GM21526 (cell line): ENCODE data around the gene PHC2.

Experiments used
- ATAC-seq: cut with Tn5 transposase; IDR thresholded peaks from one replicate; pipeline ENCODE4 v1.9.1; 2021; ENCODE audit warnings: moderate library complexity; ENCODE audit not compliant: unreplicated experiment, low FRiP score

Gene PHC2

GRCh38 chr1:33391343-33392078 lies 39.4 kb downstream of the PHC2 start:
- ATAC-seq = no peak

- ATAC-seq = no peak
These were observed 40.4 kb downstream of the PHC2 start for GRCh38 chr1:33390542-33390941.

DNA sequence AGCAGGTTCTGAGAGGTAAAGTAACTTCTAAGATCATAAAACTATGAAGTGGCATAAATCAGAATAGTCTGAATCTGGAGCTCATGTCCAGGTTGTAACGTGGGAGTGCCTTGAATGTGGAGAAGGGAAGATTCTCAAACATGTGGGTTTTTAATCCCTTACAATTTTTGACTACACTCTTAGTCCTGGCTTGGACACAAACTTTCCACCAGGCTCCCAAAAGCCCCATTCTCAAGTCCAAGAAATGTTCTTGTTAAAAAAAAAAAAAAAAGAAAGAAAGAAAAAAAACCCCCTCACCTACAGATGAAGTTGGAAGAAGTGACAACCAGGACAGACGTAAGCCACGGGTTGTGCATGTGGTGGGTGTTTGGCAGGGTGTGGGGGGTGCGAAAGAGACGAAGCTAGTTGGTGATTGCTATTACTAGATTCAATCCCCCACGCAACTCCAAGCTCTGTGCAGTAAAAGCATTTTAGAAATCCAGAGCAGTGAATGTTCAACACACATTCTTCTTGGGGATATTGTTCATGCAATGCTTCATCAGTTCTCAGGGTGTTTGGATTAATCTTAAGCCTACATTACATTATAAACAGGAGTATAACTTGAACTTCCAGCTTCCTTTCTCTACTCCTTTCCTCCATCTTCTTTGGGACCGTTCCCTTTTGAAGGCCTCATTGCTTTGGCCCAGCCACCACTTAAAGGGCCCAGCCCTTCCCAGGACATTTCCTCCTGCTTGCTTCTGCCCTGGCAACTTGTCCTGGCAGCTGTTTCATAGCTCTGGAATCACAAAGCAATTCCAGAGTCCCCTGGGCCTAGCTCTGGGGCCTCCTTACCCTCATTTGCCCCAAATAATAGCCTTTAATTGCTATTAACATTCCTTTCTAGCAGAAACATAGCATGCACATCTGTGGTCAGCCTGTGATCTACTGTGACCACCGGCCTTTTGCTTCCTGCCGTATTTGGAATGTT lies 41.8 kb downstream of the PHC2 start:
- no peak for ATAC-seq

DNA sequence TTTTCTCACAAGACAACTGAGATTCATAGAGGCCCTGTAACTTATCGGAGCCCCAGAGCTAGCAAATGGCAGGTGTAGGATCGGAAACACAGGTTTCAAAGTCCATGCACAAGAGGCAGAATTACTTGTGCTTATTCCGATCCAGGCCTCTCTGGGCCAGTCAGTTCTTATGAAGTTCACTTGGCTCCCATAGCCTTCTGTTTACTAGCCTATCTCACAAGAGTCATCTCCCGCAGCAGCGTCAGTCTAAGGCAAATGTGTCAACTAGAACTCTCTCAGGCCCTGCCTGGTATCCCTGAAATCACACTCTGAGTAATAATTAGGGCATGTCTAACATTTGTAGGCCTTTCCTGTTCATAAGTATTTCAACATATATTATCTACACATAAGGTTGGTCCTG lies 43.3 kb downstream of the PHC2 start:
- no peak for ATAC-seq

DNA sequence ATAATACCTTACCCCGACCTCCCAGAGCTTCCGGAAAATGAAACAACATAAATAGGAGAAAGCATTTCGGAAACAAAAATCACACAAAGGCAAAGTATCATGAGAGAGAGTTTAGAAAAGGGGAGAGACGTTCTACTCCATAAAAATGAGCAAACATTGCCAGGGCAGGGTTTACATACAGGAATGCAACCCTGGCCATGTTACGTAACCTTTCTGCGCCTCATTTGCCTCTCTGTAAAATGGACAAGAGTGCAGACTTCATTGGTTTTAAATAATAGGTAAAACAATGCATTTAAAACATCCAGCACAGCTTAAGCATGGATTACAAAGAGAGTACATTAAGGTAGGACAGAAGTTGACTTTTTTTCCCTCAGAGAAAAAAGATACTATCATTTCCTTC lies 45.6 kb downstream of the PHC2 start:
- no peak for ATAC-seq

DNA sequence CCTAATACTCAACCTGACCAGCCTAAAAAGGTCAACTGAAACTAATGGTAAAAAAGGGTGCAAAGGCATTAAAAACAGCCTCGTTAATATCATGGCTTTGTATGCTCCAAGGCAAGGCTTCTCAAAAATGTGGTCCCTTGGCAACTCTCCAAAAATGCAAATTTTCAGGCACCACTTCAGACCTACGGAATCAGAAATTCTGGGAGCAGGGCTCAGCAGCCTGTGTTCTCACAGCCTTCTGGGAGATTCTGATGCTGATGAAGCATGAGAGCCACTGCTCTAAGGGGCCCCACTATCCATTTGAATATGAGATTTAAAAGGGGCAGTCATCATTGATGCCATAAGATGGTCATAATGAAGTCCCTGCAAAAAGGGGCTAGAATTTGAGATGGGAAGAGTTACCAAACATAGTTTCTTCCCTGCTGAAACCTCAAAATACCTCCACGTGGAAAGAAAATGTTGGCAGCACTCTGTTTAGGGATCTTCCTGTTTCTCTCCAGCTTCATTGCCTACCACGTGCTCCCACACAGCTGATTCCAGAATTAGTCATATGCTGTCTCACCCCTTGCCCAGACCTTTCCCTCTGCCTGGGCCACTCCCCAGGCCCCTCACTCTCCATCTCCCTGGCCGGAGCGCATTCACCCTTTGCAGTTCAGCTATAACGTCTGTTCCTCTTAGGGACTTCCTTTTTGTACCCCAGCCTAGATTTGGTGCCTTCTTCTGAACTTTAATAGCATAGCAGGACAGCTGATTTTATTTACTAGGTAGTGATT lies 46.7 kb downstream of the PHC2 start:
- no peak for ATAC-seq

DNA sequence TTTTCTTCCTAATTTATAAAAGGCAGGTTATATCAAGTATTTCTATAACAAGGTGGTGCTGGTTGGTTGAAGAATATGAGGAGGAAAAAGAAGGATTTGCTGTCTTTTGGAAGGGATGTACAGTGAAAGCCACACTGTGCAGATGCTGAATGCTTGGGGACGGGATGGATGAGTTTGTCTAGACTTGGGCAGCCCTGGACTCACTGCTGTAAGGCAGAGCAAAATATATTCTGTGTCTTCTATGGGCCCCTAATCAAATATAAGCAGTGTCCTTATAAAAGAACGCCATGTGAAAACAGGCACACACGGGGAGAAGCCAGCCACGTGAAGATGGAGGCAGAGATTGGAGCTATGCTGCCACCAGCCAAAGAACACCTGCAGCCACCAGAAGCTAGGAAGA lies 47.4 kb downstream of the PHC2 start:
- ATAC-seq = no peak

- ATAC-seq = no peak
These were observed 48.1 kb downstream of the PHC2 start for GRCh38 chr1:33382661-33383415.

DNA sequence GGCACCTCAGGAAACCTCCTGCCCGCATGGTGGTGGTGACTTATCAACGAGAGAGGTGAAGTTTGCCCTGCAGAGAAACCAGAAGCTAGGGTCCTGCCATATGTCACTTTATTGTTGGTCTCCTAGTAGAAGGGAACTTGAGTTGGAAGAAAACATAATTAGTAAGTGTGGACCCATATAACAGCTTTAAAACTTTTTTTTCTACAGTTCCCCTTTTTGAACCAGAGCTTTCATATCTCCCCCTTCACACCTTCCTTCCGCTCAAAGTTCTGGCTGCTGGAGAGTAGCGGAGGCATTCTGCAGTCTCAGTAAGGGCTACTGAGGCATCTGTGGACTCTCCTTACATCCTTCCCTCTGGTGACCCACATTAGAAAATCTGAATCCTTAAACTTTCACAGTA lies 48.9 kb downstream of the PHC2 start:
- no peak for ATAC-seq

- no peak for ATAC-seq
These were observed 50.1 kb downstream of the PHC2 start for GRCh38 chr1:33380811-33381210.

GRCh38 chr1:33379631-33380354 lies 51.1 kb downstream of the PHC2 start:
- no peak for ATAC-seq

GRCh38 chr1:33378976-33379375 lies 51.9 kb downstream of the PHC2 start:
- no peak for ATAC-seq

DNA sequence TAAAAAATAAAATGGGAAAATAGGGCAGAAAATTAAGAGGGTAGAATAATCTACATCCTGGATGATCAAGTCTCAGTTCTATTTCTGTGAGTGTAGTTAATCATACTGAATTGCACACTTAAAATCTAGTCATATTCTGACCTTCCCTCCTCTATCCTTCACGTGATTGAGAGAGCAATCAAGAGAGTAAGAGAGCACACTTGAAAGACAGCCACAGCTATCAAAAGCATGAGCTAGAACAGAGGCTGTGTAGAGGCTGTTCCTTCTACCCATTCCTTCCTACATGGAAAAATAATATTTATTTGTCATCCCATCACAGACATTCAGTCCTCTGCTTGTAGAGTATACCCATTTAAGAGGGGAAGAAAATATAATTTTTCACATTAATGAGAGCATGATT lies 52.4 kb downstream of the PHC2 start:
- ATAC-seq = no peak

GRCh38 chr1:33377756-33378155 lies 53.1 kb downstream of the PHC2 start:
- ATAC-seq = no peak

DNA sequence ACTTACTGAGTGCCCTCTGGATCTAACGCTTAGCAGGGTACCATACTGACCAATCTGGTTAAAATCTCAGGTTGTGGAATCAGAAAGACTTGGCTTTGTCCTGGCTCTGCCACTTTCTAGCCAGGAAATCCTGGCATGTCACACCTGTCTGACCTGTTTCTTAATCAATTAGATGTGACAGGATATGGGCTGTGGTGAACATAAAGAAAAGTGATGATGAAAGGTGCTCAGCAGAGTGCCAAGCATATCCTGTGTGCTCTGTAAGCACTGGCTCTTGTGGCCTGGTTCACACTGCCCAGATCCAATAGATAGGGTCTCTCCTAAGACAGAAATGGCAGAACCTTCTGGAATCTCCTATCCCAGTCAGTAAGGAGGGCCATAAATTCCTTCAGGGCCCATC lies 53.9 kb downstream of the PHC2 start:
- ATAC-seq = no peak

- ATAC-seq = no peak
These were observed 55.6 kb downstream of the PHC2 start for GRCh38 chr1:33375316-33375715.

DNA sequence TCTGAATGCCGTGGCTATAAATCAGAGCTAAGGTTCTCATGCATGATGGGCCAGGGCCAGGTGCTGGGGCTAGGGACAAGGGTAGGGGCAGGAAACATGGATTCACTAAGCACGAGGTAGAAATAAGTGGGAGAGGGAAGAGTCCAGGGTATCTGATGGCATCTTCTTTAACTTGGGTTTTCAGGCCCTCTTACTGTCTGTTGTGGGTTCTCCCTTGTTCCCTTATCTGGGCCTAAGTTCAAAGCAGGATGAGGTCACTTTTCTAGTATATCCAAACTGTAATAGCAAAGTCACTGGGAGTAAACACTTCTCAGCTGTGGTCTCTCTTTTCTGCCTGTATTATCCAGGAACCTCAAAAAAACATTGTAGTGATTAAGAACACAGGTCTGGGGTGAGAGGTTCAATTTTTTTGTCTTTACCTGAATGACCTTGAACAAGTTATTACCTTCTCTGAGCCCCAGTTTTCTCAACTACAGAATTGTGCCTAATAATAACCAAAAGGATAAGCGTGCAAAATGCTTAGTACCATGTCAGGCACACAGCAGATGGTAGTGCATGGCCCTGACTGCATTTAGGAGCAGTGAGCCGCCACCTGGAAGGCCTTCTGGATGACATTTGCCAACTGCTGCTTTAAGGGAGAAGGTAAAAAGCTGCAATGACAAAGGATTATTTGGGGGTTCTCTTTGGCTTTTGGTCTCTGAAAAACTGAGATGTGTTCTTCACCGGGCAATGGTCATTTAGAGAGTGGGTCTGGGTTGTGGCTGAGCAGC lies 56.4 kb downstream of the PHC2 start:
- no peak for ATAC-seq

- ATAC-seq = no peak
These were observed 57.3 kb downstream of the PHC2 start for GRCh38 chr1:33373606-33374005.

GRCh38 chr1:33372677-33373076 lies 58.2 kb downstream of the PHC2 start:
- ATAC-seq = no peak
